Measurements from ENCODE around the gene RPUSD4.
A peak's percentile ranks its signal among the peaks of the same experiment; 100 is the strongest.
"Not testable (repeated sequence)": the region's sequence is repeated elsewhere in the genome, so short reads cannot be mapped to it uniquely, and the experiment has no call there.

The RPUSD4 gene

GRCh38 chr11:126211236-126212088, at the start of gene RPUSD4, which contains the start of gene FAM118B:
Gene RPUSD4, minus strand, starts transcription at chr11:126211650. Its CDS starts 12 bp downstream, at chr11:126211638.
Gene FAM118B, plus strand, starts transcription at chr11:126211782. Its CDS starts 23,220 bp downstream, at chr11:126235002.
- DNase-seq (ENCODE audit: low read depth in 4 of 4, low spot score in 1 of 4) = peak; percentile 96 to 99 (median 98)

- DNase-seq (ENCODE audit: low read depth in 4 of 4, low spot score in 1 of 4) = no peak
Observed at GRCh38 chr11:126257764-126258163, 46.3 kb upstream of the RPUSD4 start.

- DNase-seq (ENCODE audit: low read depth in 4 of 4, low spot score in 1 of 4) = no peak
Observed at GRCh38 chr11:126257144-126257543, 45.7 kb upstream of the RPUSD4 start.

GRCh38 chr11:126256216-126256615, 44.8 kb upstream of the RPUSD4 start:
- no peak for DNase-seq (ENCODE audit: low read depth in 4 of 4, low spot score in 1 of 4)

- DNase-seq (ENCODE audit: low read depth in 4 of 4, low spot score in 1 of 4) = not testable (repeated sequence)
Observed at GRCh38 chr11:126255507-126255906, 44.1 kb upstream of the RPUSD4 start.

GRCh38 chr11:126254819-126255218, 43.4 kb upstream of the RPUSD4 start:
- no peak for DNase-seq (ENCODE audit: low read depth in 4 of 4, low spot score in 1 of 4)

GRCh38 chr11:126253265-126253664, 41.8 kb upstream of the RPUSD4 start:
- DNase-seq (ENCODE audit: low read depth in 4 of 4, low spot score in 1 of 4) = no peak

GRCh38 chr11:126246636-126247035, 35.2 kb upstream of the RPUSD4 start:
- no peak for DNase-seq (ENCODE audit: low read depth in 4 of 4, low spot score in 1 of 4)

- no peak for DNase-seq (ENCODE audit: low read depth in 4 of 4, low spot score in 1 of 4)
Observed at GRCh38 chr11:126233391-126233790, 21.9 kb upstream of the RPUSD4 start.

- no peak for DNase-seq (ENCODE audit: low read depth in 4 of 4, low spot score in 1 of 4)
Observed at GRCh38 chr11:126232683-126233082, 21.2 kb upstream of the RPUSD4 start.

- no peak for DNase-seq (ENCODE audit: low read depth in 4 of 4, low spot score in 1 of 4)
Observed at GRCh38 chr11:126231725-126232459, 20.4 kb upstream of the RPUSD4 start.

- DNase-seq (ENCODE audit: low read depth in 4 of 4, low spot score in 1 of 4) = no peak
Observed at GRCh38 chr11:126229858-126230540, 18.5 kb upstream of the RPUSD4 start.

- DNase-seq (ENCODE audit: low read depth in 4 of 4, low spot score in 1 of 4) = no peak
Observed at GRCh38 chr11:126226334-126227084, 15.1 kb upstream of the RPUSD4 start.

GRCh38 chr11:126225295-126225665, 13.8 kb upstream of the RPUSD4 start:
- no peak for DNase-seq (ENCODE audit: low read depth in 4 of 4, low spot score in 1 of 4)

GRCh38 chr11:126224647-126225294, 13.3 kb upstream of the RPUSD4 start:
- no peak for DNase-seq (ENCODE audit: low read depth in 4 of 4, low spot score in 1 of 4)

GRCh38 chr11:126219547-126219946, 8.1 kb upstream of the RPUSD4 start:
- no peak for DNase-seq (ENCODE audit: low read depth in 4 of 4, low spot score in 1 of 4)

- no peak for DNase-seq (ENCODE audit: low read depth in 4 of 4, low spot score in 1 of 4)
Observed at GRCh38 chr11:126217491-126217890, 6.0 kb upstream of the RPUSD4 start.

- DNase-seq (ENCODE audit: low read depth in 4 of 4, low spot score in 1 of 4) = no peak
Observed at GRCh38 chr11:126216526-126217305, 5.3 kb upstream of the RPUSD4 start.

- no peak for DNase-seq (ENCODE audit: low read depth in 4 of 4, low spot score in 1 of 4)
Observed at GRCh38 chr11:126214841-126215240, 3.4 kb upstream of the RPUSD4 start.

- DNase-seq (ENCODE audit: low read depth in 4 of 4, low spot score in 1 of 4) = no peak
Observed at GRCh38 chr11:126214441-126214840, 3.0 kb upstream of the RPUSD4 start.
